Medulla oblongata (tissue), 1 donor: ENCODE measurements around the gene KRTAP1-1.
"Not testable (repeated sequence)": the region's sequence is repeated elsewhere in the genome, so short reads cannot be mapped to it uniquely, and the experiment has no call there.

Experiments
- DNase-seq: peaks from one replicate; pipeline ENCODE4 v3.0.0-alpha.2; 2015; ENCODE audit errors: extremely low spot score

The KRTAP1-1 gene, protein sequence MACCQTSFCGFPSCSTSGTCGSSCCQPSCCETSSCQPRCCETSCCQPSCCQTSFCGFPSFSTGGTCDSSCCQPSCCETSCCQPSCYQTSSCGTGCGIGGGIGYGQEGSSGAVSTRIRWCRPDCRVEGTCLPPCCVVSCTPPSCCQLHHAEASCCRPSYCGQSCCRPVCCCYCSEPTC

DNA sequence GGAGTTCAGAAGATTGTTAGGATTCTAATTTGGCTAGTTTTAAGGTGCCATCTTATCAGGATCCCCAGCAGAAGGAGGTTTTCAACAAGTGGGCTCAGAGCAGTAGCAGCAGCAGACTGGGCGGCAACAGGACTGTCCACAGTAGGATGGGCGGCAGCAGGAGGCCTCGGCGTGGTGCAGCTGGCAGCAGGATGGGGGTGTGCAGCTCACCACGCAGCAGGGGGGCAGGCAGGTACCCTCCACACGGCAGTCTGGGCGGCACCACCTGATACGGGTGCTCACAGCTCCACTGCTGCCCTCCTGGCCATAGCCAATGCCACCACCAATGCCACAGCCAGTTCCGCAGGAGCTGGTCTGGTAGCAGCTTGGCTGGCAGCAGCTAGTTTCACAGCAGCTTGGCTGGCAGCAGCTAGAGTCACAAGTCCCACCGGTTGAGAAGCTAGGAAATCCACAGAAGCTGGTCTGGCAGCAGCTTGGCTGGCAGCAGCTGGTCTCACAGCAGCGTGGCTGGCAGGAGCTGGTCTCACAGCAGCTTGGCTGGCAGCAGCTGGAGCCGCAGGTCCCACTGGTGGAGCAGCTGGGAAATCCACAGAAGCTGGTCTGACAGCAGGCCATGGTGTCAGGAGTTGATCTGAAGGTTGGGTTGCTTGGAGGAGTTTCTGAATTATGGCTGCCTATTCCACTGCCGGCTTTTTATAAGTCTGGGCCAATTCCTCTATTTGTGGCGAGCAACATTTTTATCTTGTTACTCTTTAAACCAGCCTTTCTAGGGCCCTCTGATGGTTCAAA, at the start of gene KRTAP1-1:
Gene KRTAP1-1 (minus strand): TSS at position 668 of the 789 bp plus-strand sequence. CDS start 53 bp downstream, at position 615.
- not testable (repeated sequence) for DNase-seq

DNA sequence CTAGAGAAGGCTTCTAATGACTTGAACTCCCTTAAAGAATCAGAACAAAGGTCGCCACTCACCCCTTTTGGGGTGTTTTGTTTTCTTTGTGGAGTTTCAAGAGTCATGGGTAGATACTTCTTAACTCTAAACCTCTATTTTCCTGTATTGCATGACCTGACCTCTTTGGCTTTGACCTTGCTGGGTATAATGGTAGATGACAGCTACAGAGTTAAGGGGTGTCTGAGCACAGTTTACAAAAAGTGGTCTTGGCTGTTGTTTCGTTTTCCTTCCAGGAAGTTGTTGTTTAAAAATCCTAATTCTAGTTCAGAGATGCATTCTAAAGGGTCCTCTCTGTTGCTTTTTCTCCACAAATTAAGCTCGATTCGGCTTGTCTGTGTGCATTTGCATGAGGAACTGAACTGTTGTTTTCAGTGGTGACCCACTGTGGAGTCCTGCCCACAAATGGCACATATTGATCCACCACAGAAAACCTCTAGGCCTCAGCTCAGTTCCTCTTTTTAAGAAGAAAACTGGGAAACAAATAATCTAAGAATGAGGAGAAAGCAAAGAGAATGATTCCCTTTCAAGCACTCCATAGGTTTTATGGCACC, 47.6 kb upstream of the KRTAP1-1 start:
- not testable (repeated sequence) for DNase-seq

DNA sequence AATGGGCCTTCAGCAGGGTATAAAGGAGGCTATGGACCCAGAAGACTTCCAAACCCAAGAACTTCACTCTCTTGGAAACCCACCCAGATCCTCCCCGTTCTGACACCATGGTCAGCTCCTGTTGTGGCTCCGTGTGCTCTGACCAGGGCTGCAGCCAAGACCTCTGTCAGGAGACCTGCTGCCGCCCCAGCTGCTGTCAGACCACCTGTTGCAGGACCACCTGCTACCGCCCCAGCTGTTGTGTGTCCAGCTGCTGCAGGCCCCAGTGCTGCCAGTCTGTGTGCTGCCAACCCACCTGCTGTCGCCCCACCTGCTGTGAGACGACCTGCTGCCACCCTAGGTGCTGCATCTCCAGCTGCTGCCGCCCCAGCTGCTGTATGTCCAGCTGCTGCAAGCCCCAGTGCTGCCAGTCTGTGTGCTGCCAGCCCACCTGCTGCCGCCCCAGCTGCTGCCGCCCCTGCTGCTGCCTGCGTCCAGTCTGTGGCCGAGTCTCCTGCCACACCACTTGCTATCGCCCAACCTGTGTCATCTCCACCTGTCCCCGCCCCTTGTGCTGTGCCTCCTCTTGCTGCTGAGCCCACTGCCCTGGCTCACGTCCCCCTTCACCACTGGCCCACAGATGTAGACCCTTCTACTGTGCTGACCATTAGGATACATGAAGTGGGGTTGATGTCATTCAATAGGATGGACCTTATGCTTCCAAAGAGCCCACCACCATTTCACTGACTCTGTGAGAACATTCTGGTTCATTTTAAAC, 43.0 kb upstream of the KRTAP1-1 start, which contains the start of gene KRTAP4-7:
Gene KRTAP4-7 (plus strand): TSS at position 51 of the 757 bp plus-strand sequence. CDS start 57 bp downstream, at position 108.
- DNase-seq = not testable (repeated sequence)

DNA sequence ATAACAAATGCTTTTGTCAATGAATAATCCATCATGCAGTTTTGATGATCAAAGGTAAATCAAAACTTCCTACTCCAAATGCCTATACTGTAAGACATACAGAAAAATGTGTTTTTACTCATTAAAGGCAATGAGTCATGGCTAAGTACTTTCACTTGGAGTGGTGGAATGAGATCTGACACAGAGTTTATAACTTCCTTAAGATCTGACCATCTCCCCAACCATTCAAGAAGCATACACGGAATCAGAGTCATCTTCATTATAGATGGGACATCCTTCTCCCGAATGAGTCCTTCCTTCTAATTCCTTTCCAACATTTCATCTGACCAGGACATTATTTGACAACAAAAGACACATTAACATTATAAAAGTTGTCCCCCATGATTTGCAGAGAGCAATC, 42.2 kb upstream of the KRTAP1-1 start:
- DNase-seq = not testable (repeated sequence)

DNA sequence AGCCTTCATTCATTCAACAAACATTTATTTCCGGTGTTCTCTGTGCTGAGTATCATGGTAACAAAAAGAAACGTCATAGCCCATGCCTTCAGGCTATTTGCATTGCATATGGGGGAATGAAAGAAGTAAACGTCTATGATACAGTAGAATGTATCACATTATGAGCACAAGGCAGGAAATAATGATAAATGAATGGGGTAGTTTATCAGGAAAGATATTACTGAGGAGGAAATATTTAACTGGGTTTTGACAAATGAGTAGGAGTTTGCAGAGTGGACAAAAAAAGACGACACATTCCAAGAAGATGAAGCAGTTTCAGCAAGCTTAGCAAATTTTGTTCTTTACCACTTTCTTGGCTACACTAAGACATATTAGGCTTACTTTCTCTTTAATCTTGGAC, 41.4 kb upstream of the KRTAP1-1 start:
- no peak for DNase-seq

DNA sequence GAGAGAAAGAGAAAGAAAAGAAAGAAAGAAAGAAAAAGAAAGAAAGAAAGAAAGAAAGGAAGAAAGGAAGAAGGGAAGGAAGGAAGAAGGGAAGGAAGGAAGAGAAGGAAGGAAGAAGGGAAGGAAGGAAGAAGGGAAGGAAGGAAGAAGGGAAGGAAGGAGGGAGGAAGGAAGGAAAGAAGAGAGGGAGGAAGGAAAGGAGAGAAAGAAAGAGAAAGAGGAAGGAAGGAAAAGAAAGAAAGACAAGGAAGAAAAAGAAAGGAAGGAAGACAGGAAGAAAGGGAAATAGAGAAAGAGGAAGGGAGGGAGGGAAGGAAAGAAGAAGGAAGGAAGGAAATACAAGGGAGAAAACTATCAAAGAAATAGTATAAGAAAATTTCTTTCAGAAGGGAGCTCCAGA, 35.5 kb upstream of the KRTAP1-1 start:
- no peak for DNase-seq

DNA sequence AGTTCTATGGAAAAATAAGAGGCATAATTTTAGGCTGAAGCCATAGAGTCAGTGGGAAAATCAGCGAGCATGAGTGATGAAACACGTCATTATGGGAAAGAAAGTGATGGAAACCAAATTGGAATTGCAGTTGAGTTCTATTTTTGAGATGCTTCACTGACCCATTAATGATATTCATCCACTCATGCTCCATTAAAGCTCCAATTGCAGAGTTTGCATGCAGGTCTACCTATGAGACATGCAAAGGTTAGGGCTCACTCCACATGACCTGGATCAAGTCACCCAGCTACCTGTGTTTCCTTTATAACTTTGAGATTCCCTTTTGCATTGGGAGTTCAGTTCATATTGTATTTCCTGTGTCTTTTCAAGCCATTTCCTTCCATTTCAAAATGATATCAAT, 32.4 kb upstream of the KRTAP1-1 start:
- no peak for DNase-seq

DNA sequence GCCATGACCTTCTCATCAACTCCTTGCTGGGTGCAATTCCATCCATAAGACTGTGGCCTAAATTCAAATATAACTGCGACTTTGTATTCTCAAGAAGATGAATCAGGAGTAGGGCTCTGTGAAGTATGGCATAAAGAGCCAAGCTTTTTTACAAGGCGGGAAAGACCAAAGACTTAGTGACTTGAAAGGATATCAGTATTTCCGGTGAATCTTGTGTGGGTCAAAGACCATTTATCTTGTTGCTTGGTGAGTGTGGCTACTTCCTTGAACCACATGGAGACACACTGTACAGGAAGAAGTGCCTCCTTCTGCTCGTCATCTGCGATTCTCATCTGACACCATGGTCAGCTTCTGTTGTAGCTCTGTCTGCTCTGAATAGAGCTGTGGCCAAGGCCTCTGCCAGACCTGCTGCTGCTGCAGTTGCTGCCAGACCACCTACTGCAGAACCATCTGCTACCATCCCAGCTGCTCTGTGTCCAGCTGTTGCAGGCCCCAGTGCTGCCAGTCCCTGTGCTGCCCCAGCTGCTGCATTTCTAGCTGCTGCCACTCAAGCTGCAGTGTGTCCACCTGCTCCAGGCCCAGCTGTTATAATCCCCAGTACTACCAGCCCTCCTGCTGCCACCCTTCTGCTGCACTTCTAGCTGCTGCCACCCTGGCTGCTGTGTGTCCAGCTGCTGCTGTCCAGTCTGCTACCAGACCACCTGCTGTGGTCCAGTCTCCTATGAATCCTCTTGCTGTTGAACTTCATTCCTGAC, 30.5 kb upstream of the KRTAP1-1 start:
- no peak for DNase-seq

DNA sequence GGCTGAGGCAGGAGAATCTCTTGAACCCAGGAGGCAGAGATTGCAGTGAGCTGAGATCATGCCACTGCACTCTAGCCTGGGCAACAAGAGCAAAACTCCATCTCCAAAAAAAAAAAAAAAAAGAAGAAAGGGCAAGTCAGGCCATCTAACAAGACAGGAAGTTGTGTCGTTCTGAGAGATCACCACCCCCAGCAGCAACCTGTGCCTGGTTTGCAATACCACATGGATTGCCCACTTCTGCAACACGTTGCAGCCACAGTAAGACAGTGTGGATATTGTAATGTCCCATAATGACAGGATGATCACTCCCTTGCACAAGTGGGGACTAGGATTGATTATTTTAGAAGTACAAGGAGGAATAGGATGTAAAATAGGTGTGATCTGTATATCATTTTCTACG, 27.8 kb upstream of the KRTAP1-1 start:
- DNase-seq = no peak

DNA sequence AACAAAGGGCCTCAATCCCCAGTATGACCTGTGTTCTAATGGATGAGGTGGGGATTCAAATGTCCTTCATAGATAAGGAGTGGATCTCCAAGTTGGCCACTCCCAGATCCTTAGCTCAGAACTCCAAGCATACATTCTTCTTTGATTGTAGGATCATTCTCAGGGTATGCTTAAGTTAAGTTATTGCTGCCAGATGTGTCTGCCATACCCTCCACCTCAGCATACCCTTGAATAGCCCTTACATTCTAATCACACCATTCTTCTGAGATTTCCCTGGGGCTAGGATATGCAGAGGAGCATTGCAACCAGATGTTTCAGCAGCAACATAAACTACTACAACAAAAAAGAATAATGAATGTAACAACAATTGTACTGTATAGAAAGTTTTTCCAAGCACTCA, 26.0 kb upstream of the KRTAP1-1 start:
- DNase-seq = no peak

DNA sequence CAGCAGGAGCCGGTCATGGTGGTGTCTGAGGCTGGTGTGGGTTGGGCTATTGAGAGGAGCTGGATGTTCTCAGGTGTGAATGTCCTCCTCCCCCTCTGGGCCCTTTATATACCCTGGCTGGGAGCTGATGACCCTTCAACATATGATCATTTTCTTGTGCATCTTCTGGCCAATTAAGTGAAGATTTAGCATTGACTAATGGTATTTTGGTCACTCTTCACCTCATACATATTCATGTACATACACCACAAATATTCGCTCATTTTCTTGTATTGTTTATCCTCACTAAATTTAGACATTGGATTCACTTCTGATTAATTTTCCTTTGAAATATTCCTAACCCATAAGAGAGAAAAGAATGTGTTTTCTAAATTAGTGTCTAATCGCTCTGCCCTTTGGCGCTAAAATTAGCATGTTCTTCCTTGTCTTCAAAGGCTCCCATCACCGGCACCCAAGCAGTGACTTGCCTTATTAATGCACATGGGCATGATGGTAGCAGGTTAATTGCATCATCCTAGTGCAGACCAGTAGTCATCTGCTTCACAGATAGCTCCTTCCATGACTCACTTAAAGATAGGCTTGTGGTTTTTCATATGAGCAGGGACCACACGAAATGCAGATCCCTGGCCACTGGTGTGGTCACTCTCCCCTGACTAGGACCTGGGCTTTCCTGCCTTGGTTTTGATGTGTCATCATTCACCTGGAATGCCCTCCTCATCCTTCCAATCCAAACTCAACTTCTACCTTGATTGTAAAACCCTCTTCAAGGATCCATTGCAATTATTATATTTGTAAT, 24.8 kb upstream of the KRTAP1-1 start, which contains the start of gene KRTAP2-4:
Gene KRTAP2-4 (minus strand): TSS at position 51 of the 796 bp plus-strand sequence. CDS start 34 bp downstream, at position 17.
- DNase-seq = no peak

DNA sequence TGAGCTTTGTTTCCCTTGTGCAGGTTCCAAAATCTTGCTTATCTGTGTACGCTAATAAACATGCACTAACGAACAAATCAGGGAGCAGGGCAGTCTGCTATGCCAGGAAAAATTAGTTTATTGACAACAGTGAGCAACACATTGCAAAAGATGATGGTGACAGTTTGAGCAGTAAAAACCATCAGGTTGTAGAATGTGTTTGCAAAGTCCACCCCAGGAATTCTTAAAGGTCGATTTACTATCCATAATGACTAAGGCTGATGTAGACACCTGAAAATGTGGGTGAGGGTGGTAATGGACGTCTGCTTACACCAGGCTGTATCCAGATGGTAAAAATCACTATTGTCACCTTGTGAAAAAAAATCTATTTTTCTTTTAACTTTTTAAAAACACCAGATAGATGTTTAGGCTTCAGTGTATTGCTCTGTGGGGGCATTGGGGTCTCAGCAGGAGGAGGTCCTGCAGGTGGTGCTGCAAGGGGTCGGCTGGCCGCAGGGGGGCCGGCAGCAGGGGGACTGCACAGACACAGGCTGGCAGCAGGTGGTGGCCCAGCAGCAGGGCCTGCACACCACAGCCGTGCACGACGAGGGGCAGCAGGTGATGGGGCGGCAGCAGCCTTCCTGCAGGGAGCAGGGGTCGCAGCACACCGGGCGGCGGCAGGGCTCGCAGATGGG, 23.9 kb upstream of the KRTAP1-1 start:
- not testable (repeated sequence) for DNase-seq

DNA sequence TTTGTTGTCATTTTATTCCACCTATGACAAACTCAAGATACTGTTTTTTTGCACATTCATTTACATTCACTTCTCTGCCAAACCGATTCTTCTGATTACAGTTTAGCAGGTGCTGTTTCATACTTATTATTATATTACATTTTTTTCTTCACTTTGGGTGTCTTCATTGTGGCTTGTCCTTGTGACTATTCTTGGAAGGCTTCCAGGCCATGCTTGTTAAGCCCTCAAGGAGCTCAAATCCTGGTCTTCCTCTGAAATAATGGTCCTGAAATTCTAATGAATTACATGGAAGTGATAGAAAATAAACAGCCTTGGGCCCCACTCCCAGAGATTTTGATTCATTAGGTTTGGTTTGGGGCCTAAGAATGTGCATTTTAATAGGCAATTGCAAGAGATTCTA, 23.1 kb upstream of the KRTAP1-1 start:
- DNase-seq = no peak

DNA sequence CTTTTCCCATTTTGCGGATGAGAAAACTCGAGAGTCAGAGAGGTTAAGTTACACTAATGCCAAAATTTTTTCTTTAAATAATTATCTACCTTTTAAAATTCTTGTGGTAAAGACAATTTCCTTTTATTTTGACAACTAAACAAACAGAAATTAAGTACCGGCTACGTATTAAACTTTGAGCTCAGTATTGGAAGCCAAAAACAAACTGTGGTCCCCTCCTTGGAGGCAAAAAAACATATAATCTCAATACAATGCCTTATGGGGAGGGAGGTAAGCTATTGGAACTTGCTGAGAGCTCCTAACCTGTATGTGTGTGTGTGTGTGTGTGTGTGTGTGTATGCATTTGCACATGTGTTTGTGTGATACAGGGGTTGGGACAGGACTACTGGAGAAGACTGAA, 22.2 kb upstream of the KRTAP1-1 start:
- DNase-seq = no peak

DNA sequence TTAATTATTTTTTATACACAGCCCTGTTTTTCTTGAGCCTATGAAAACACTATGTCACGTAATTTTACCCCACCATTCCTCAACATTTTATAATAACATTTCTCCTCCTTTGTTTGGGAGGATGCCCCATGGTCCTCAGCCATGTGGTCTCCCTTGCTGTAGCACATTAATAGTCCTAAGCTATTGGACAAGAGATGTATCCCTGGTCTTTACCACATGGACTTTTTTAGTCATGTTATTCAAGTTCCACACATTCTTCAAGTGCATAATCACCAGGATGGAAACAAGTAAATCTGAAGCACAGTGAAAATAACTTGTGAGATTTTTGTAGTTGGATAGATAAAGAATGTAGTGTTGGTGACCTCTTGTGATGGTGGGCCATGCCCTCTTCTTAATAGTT, 20.7 kb upstream of the KRTAP1-1 start:
- DNase-seq = no peak

DNA sequence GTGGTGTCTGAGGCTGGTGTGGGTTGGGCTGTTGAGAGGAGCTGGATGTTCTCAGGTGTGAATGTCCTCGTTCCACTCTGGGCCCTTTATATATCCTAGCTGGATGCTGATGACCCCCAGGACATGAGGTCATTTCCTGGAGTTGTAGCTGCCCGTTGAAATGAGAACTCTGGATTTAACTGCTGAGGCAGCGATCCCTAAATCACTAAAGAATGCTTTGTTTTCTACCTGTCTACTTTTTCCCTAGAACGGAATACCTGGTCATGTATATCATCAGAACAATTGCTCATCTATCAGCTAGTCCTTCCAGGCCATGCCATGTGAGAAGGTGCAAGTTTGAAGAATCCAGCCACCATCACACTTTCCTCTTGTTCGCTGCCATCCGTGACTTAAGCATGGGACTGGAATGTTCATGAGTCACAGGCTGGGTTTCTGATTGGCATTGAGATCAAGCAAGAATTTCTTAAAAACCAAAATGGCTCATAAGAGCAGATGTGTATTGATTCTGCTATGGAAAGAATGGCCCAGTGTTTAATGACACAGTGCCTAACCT, 18.9 kb upstream of the KRTAP1-1 start, which contains the start of gene KRTAP2-3:
Gene KRTAP2-3 (minus strand): TSS at position 63 of the 553 bp plus-strand sequence. CDS start 64 bp downstream, outside the sequence.
- DNase-seq = no peak

DNA sequence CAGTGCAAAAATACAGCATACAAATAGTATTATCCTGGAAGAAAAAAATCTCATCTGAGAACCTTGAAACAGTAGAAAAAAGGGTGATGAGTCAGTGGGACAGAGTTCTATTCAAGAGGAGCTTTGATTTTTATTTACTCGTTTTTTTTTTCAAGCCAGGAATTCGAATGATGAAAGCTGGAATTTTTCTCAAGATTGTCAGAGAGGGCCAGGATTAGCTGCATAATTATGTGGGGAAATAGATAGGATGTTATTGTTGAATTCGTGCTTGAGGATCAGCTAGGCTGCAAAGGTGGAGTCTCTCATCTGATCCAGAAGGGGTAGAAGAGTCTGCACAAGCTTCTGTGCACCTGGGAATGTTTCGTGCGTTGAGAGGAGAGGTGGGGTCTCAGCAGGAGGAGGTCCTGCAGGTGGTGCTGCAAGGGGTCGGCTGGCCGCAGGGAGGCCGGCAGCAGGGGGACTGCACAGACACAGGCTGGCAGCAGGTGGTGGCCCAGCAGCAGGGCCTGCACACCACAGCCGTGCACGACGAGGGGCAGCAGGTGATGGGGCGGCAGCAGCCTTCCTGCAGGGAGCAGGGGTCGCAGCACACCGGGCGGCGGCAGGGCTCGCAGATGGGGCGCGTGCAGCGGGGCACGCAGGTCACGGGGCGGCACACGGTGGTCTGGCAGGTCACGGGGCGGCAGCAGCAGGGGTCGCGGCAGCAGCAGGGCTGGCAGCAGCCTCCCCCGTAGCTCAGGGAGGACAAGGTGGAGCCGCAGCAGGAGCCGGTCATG, 18.2 kb upstream of the KRTAP1-1 start:
- not testable (repeated sequence) for DNase-seq

DNA sequence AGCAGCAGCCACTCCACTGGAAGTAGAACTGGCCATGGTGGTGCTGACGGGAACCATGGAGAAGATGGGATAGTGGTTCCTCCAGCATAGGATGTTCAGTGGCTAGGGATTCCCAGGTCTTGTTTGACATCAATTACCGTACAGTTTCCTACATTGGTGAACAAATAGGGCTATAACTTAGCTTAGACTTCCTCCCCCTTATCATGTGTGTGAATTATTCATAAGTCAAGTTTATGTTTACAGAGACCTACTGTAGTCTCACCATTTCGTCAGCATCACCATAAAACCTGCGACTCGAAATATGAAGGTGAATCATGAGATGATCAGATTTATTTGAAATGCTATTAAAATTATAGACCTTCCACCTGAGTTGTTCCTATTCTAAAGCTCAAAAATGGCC, 17.5 kb upstream of the KRTAP1-1 start:
- DNase-seq = no peak

DNA sequence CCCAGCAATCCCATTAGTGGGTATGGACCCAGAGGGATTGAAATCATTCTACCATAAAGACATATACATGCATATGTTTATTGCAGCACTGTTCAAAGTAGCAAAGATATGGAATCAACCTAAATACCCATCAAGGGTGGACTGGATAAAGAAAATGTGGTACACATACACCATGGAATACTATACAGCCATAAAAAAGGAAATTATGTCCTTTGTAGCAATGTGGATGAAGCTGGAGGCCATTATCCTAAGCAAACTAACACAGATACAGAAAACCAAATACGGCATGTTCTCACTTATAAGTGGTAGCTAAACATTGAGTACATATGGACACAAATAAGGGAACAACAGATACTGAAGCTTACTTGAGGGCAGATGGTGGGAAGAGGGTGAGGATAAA, 16.3 kb upstream of the KRTAP1-1 start:
- DNase-seq = no peak
